Naive thymus-derived CD4-positive, alpha-beta T cell (primary cell): ENCODE measurements around the gene PDGFC. TPM values are rescaled to one million over a fixed set of nuclear protein-coding genes. Genes with fewer than 3 reads are reported as not detected.

Experiments
- ATAC-seq: fragments of 150-1000 bp; cut with Tn5 transposase; 2 replicates; pipeline ENCODE4 v1.10.0; 2021; ENCODE audit warnings: mild to moderate bottlenecking, moderate library complexity
- CTCF ChIA-PET: fragments of 350-600 bp; sonication (Branson Sonifier 250); formaldehyde crosslinking; loops from one replicate; lab custom pipeline; 2021; ENCODE audit warnings: antibody characterized with exemption; lab: Charles Lee
- POLR2A ChIA-PET: fragments of 350-600 bp; sonication (Branson Sonifier 250); formaldehyde crosslinking; loops from one replicate; lab custom pipeline; 2021; ENCODE audit warnings: antibody characterized with exemption, inconsistent platforms; lab: Charles Lee
- DNase-seq, 9 donors: peaks; one replicate each; pipeline versions ENCODE4 v3.0.0 to v3.0.0-alpha.2; 2020 to 2022; ENCODE audit warnings: mixed read lengths in 1 of 9
- H3K27ac ChIP-seq: one replicate; pipeline ENCODE4 v1.7.0; 2013; ENCODE audit warnings: mild to moderate bottlenecking, low read depth, low read length, moderate library complexity
- H3K27me3 ChIP-seq, 2 donors: one replicate each; pipeline ENCODE4 v1.7.0; 2013; ENCODE audit warnings: low read length in 2 of 2, mild to moderate bottlenecking in 2 of 2, moderate library complexity in 2 of 2; ENCODE audit not compliant: control insufficient read depth in 2 of 2, insufficient read depth in 2 of 2
- H3K36me3 ChIP-seq, 3 experiments: 1 replicate in 2 of 3; 2 replicates in 1 of 3; pipeline ENCODE4 v1.7.0; 2013; ENCODE audit warnings: low read length in 3 of 3, mild to moderate bottlenecking in 3 of 3, moderate library complexity in 1 of 3; ENCODE audit not compliant: insufficient read depth in 3 of 3, control insufficient read depth in 2 of 3
- H3K4me1 ChIP-seq, 2 donors: one replicate each; pipeline ENCODE4 v1.7.0; 2013; ENCODE audit warnings: low read length in 2 of 2, mild to moderate bottlenecking in 2 of 2, moderate library complexity in 1 of 2; ENCODE audit not compliant: control insufficient read depth in 2 of 2, insufficient read depth in 2 of 2
- H3K4me3 ChIP-seq: 2 replicates; pipeline ENCODE4 v1.7.0; 2013; ENCODE audit warnings: mild to moderate bottlenecking, low read length
- H3K9me3 ChIP-seq, 3 experiments: 1 replicate in 2 of 3; 2 replicates in 1 of 3; pipeline ENCODE4 v1.7.0; 2013; ENCODE audit warnings: low read length in 3 of 3; ENCODE audit not compliant: control insufficient read depth in 2 of 3
- H3K27ac Mint-ChIP-seq, 9 donors: one replicate each; pipeline ENCODE4 v1.8.0; 2020 to 2022; ENCODE audit warnings: mixed read lengths in 9 of 9, mild to moderate bottlenecking in 8 of 9, moderate library complexity in 5 of 9, inconsistent platforms in 2 of 9
- H3K27me3 Mint-ChIP-seq, 5 donors: one replicate each; pipeline ENCODE4 v1.8.0; 2021 to 2022; ENCODE audit warnings: mixed read lengths in 5 of 5, mild to moderate bottlenecking in 1 of 5
- H3K36me3 Mint-ChIP-seq, 5 donors: one replicate each; pipeline ENCODE4 v1.8.0; 2020 to 2022; ENCODE audit warnings: mixed read lengths in 5 of 5, mild to moderate bottlenecking in 3 of 5, inconsistent platforms in 1 of 5
- H3K4me1 Mint-ChIP-seq, 7 donors: one replicate each; pipeline ENCODE4 v1.8.0; 2020 to 2022; ENCODE audit warnings: mixed read lengths in 7 of 7, mild to moderate bottlenecking in 3 of 7, inconsistent platforms in 1 of 7
- H3K4me3 Mint-ChIP-seq, 10 donors: one replicate each; pipeline ENCODE4 v1.8.0; 2020 to 2022; ENCODE audit warnings: mild to moderate bottlenecking in 10 of 10, mixed read lengths in 10 of 10, moderate library complexity in 6 of 10, inconsistent platforms in 2 of 10
- H3K9me3 Mint-ChIP-seq, 11 donors: one replicate each; pipeline ENCODE4 v1.8.0; 2020 to 2022; ENCODE audit warnings: mixed read lengths in 11 of 11, mild to moderate bottlenecking in 4 of 11, inconsistent platforms in 1 of 11, moderate library complexity in 1 of 11
- intact Hi-C, 2 donors: fragments of 100-400 bp; cut with micrococcal nuclease; formaldehyde crosslinking; loops; one replicate each; pipeline ENCODE4 v1.15.1; 2023
- polyA plus RNA-seq, 2 donors: library from polyadenylated mRNA; unstranded; fragments of 300-500 nt; fragmentation: Illumina TruSeq; gene quantifications; one replicate each; pipeline ENCODE4 v1.2.3, GENCODE V29; 2021
- total RNA-seq, 6 experiments: library from RNA in 5 of 6; stranded (reverse) in 5 of 6; gene quantifications; 1 replicate in 5 of 6; 2 replicates in 1 of 6; pipeline ENCODE4 v1.2.3 and lab custom pipeline; 2021 to 2026

Gene PDGFC
- total and polyA plus RNA-seq, 7 experiments from 2014 or later, result 0.19 to 2.0 (median 1.2) TPM; not detected in 4

- no peaks in the 10 kb centered on the region for H3K36me3 ChIP-seq
- no peak for DNase-seq
- H3K27ac Mint-ChIP-seq, result no peak overlapping the region
- intact Hi-C loops, result no loop called here
- POLR2A ChIA-PET, result no interaction called here
- no peak overlapping the region for H3K4me3 Mint-ChIP-seq
- H3K27me3 Mint-ChIP-seq, result no peaks in the 10 kb centered on the region
- no peak for ATAC-seq
- H3K9me3 Mint-ChIP-seq, result peaks cover 0 to 3% (median 0%) of the 10 kb centered on the region in 11 donors
- no peaks in the 10 kb centered on the region for H3K4me1 ChIP-seq
- no peaks in the 10 kb centered on the region for H3K9me3 ChIP-seq
- no peaks in the 10 kb centered on the region for H3K27me3 ChIP-seq
- no peak overlapping the region for H3K27ac ChIP-seq
- no peaks in the 10 kb centered on the region for H3K36me3 Mint-ChIP-seq
- no peak overlapping the region for H3K4me3 ChIP-seq
- CTCF ChIA-PET, result no interaction called here
- H3K4me1 Mint-ChIP-seq, result no peaks in the 10 kb centered on the region
Measured at GRCh38 chr4:156773648-156774357, 197.8 kb downstream of the PDGFC start.

GRCh38 chr4:156771171-156771837 is 200.3 kb downstream of the PDGFC start:
- no peaks in the 10 kb centered on the region for H3K36me3 ChIP-seq
- no peaks in the 10 kb centered on the region for H3K27me3 ChIP-seq
- ChIA-PET CTCF (interaction anchor here (0.7 kb wide), 1 partner anchor 823 kb away, joined by 3 read pairs; no protein-coding TSS in a partner anchor), POLR2A (no interaction called here)
- Mint-ChIP-seq H3K27ac (no peak overlapping the region), H3K4me3 (no peak overlapping the region), H3K9me3 (peaks cover 0 to 2% (median 0%) of the 10 kb centered on the region in 11 donors), H3K4me1 (no peaks in the 10 kb centered on the region), H3K36me3 (no peaks in the 10 kb centered on the region), H3K27me3 (no peaks in the 10 kb centered on the region)
- DNase-seq (no peak), ATAC-seq (no peak)
- H3K4me3 ChIP-seq, result no peak overlapping the region
- H3K9me3 ChIP-seq, result no peaks in the 10 kb centered on the region
- H3K27ac ChIP-seq, result no peak overlapping the region
- intact Hi-C loops, result no loop called here
- no peaks in the 10 kb centered on the region for H3K4me1 ChIP-seq

GRCh38 chr4:156770140-156770539 is 201.5 kb downstream of the PDGFC start:
- H3K4me3 ChIP-seq, result no peak overlapping the region
- no peaks in the 10 kb centered on the region for H3K9me3 ChIP-seq
- no peak for DNase-seq
- Mint-ChIP-seq H3K9me3 (peaks cover 0 to 2% (median 0%) of the 10 kb centered on the region in 11 donors), H3K27ac (no peak overlapping the region), H3K4me3 (no peak overlapping the region), H3K4me1 (no peaks in the 10 kb centered on the region), H3K36me3 (no peaks in the 10 kb centered on the region), H3K27me3 (no peaks in the 10 kb centered on the region)
- ChIA-PET CTCF (no interaction called here), POLR2A (no interaction called here)
- H3K4me1 ChIP-seq, result no peaks in the 10 kb centered on the region
- no peaks in the 10 kb centered on the region for H3K27me3 ChIP-seq
- H3K36me3 ChIP-seq, result no peaks in the 10 kb centered on the region
- no peak overlapping the region for H3K27ac ChIP-seq
- intact Hi-C loops, result no loop called here
- ATAC-seq, result no peak

GRCh38 chr4:156767911-156768415 is 203.6 kb downstream of the PDGFC start:
- Histone ChIP-seq H3K4me1 (no peaks in the 10 kb centered on the region), H3K27ac (no peak overlapping the region), H3K4me3 (no peak overlapping the region), H3K36me3 (no peaks in the 10 kb centered on the region), H3K27me3 (no peaks in the 10 kb centered on the region), H3K9me3 (no peaks in the 10 kb centered on the region)
- H3K9me3 Mint-ChIP-seq, result peaks cover 0 to 3% (median 0%) of the 10 kb centered on the region in 11 donors
- no peak for DNase-seq
- H3K36me3 Mint-ChIP-seq, result no peaks in the 10 kb centered on the region
- no peaks in the 10 kb centered on the region for H3K27me3 Mint-ChIP-seq
- no peak for ATAC-seq
- H3K27ac Mint-ChIP-seq, result no peak overlapping the region
- intact Hi-C loops, result no loop called here
- ChIA-PET POLR2A (no interaction called here), CTCF (no interaction called here)
- no peaks in the 10 kb centered on the region for H3K4me1 Mint-ChIP-seq
- H3K4me3 Mint-ChIP-seq, result no peak overlapping the region

GRCh38 chr4:156766846-156767245 is 204.8 kb downstream of the PDGFC start:
- Mint-ChIP-seq H3K27me3 (no peaks in the 10 kb centered on the region), H3K4me1 (no peaks in the 10 kb centered on the region), H3K9me3 (peaks cover 0 to 3% (median 0%) of the 10 kb centered on the region in 11 donors), H3K4me3 (no peak overlapping the region), H3K27ac (no peak overlapping the region), H3K36me3 (no peaks in the 10 kb centered on the region)
- H3K4me1 ChIP-seq, result no peaks in the 10 kb centered on the region
- no peak overlapping the region for H3K27ac ChIP-seq
- no peaks in the 10 kb centered on the region for H3K36me3 ChIP-seq
- no peak for DNase-seq
- no peaks in the 10 kb centered on the region for H3K9me3 ChIP-seq
- no peak overlapping the region for H3K4me3 ChIP-seq
- ChIA-PET POLR2A (no interaction called here), CTCF (no interaction called here)
- intact Hi-C loops, result no loop called here
- no peaks in the 10 kb centered on the region for H3K27me3 ChIP-seq
- no peak for ATAC-seq

GRCh38 chr4:156765277-156765676 is 206.3 kb downstream of the PDGFC start:
- Mint-ChIP-seq H3K4me3 (no peak overlapping the region), H3K9me3 (peaks cover 0 to 3% (median 0%) of the 10 kb centered on the region in 11 donors), H3K36me3 (no peaks in the 10 kb centered on the region), H3K4me1 (no peaks in the 10 kb centered on the region), H3K27ac (no peak overlapping the region), H3K27me3 (no peaks in the 10 kb centered on the region)
- Histone ChIP-seq H3K27ac (no peak overlapping the region), H3K4me3 (no peak overlapping the region), H3K36me3 (no peaks in the 10 kb centered on the region), H3K4me1 (no peaks in the 10 kb centered on the region), H3K9me3 (no peaks in the 10 kb centered on the region), H3K27me3 (no peaks in the 10 kb centered on the region)
- no peak for ATAC-seq
- no peak for DNase-seq
- ChIA-PET CTCF (no interaction called here), POLR2A (no interaction called here)
- intact Hi-C loops, result no loop called here
